Dendritic cell treated with granulocyte-macrophage colony-stimulating factor and Interleukin-4, amounts not matched to agents 40 ng/mL and 50 ng/mL, for 4 days (primary cell): ENCODE data around the gene RAB11FIP2.

Source experiments
- H3K27ac Mint-ChIP-seq: one replicate; pipeline ENCODE4 v1.8.0; 2022; ENCODE audit warnings: mild to moderate bottlenecking, mixed read lengths
- H3K27me3 Mint-ChIP-seq: one replicate; pipeline ENCODE4 v1.8.0; 2022; ENCODE audit warnings: mild to moderate bottlenecking, mixed read lengths
- H3K36me3 Mint-ChIP-seq: one replicate; pipeline ENCODE4 v1.8.0; 2022; ENCODE audit warnings: low read depth, mixed read lengths
- H3K4me1 Mint-ChIP-seq: one replicate; pipeline ENCODE4 v1.8.0; 2022; ENCODE audit warnings: low read depth, mixed read lengths
- H3K4me3 Mint-ChIP-seq: one replicate; pipeline ENCODE4 v1.8.0; 2022; ENCODE audit warnings: mild to moderate bottlenecking, moderate library complexity, mixed read lengths
- H3K9me3 Mint-ChIP-seq: one replicate; pipeline ENCODE4 v1.8.0; 2022; ENCODE audit warnings: mixed read lengths
- intact Hi-C: fragments of 100-400 bp; cut with micrococcal nuclease; formaldehyde crosslinking; loops from one replicate; pipeline ENCODE4 v1.15.0; 2022

Gene RAB11FIP2

GRCh38 chr10:118026936-118027335 lies 19.8 kb downstream of the RAB11FIP2 start:
- intact Hi-C loops: no loop called here
- H3K36me3 Mint-ChIP-seq: peaks cover 6% of the 10 kb centered on the region
- no peak overlapping the region for H3K27ac Mint-ChIP-seq
- H3K4me1 Mint-ChIP-seq: no peaks in the 10 kb centered on the region
- H3K4me3 Mint-ChIP-seq: no peak overlapping the region
- H3K27me3 Mint-ChIP-seq: no peaks in the 10 kb centered on the region
- H3K9me3 Mint-ChIP-seq: no peaks in the 10 kb centered on the region

- no peaks in the 10 kb centered on the region for H3K27me3 Mint-ChIP-seq
- intact Hi-C loops: no loop called here
- H3K9me3 Mint-ChIP-seq: no peaks in the 10 kb centered on the region
- peaks cover 13% of the 10 kb centered on the region for H3K36me3 Mint-ChIP-seq
- H3K4me3 Mint-ChIP-seq: no peak overlapping the region
- peaks cover 5% of the 10 kb centered on the region for H3K4me1 Mint-ChIP-seq
- no peak overlapping the region for H3K27ac Mint-ChIP-seq
These were observed 26.4 kb downstream of the RAB11FIP2 start for GRCh38 chr10:118020365-118020764.

GRCh38 chr10:118017850-118018249 lies 28.9 kb downstream of the RAB11FIP2 start:
- Mint-ChIP-seq H3K36me3 (peaks cover 13% of the 10 kb centered on the region), H3K4me1 (peaks cover 5% of the 10 kb centered on the region), H3K27me3 (no peaks in the 10 kb centered on the region), H3K4me3 (no peak overlapping the region), H3K27ac (no peak overlapping the region), H3K9me3 (no peaks in the 10 kb centered on the region)
- intact Hi-C loops: no loop called here

- Mint-ChIP-seq H3K27me3 (no peaks in the 10 kb centered on the region), H3K4me1 (peaks cover 5% of the 10 kb centered on the region), H3K36me3 (peaks cover 13% of the 10 kb centered on the region), H3K4me3 (no peak overlapping the region), H3K27ac (no peak overlapping the region), H3K9me3 (no peaks in the 10 kb centered on the region)
- intact Hi-C loops: no loop called here
These were observed 29.5 kb downstream of the RAB11FIP2 start for GRCh38 chr10:118017071-118017740.

GRCh38 chr10:118012952-118013525 lies 33.7 kb downstream of the RAB11FIP2 start:
- no peak overlapping the region for H3K4me3 Mint-ChIP-seq
- no peaks in the 10 kb centered on the region for H3K27me3 Mint-ChIP-seq
- peaks cover 20% of the 10 kb centered on the region for H3K36me3 Mint-ChIP-seq
- no peak overlapping the region for H3K27ac Mint-ChIP-seq
- H3K4me1 Mint-ChIP-seq: peaks cover 3% of the 10 kb centered on the region
- no peaks in the 10 kb centered on the region for H3K9me3 Mint-ChIP-seq
- intact Hi-C loops: no loop called here

- H3K4me3 Mint-ChIP-seq: no peak overlapping the region
- no peaks in the 10 kb centered on the region for H3K9me3 Mint-ChIP-seq
- H3K4me1 Mint-ChIP-seq: no peaks in the 10 kb centered on the region
- H3K36me3 Mint-ChIP-seq: peaks cover 48% of the 10 kb centered on the region
- H3K27ac Mint-ChIP-seq: no peak overlapping the region
- intact Hi-C loops: no loop called here
- H3K27me3 Mint-ChIP-seq: no peaks in the 10 kb centered on the region
These were observed 39.0 kb downstream of the RAB11FIP2 start for GRCh38 chr10:118007773-118008172.

GRCh38 chr10:118003126-118003525 lies 43.6 kb downstream of the RAB11FIP2 start:
- intact Hi-C loops: no loop called here
- H3K4me1 Mint-ChIP-seq: no peaks in the 10 kb centered on the region
- no peaks in the 10 kb centered on the region for H3K9me3 Mint-ChIP-seq
- no peaks in the 10 kb centered on the region for H3K27me3 Mint-ChIP-seq
- H3K4me3 Mint-ChIP-seq: no peak overlapping the region
- H3K27ac Mint-ChIP-seq: no peak overlapping the region
- H3K36me3 Mint-ChIP-seq: peaks cover 60% of the 10 kb centered on the region

- no peaks in the 10 kb centered on the region for H3K4me1 Mint-ChIP-seq
- no peaks in the 10 kb centered on the region for H3K27me3 Mint-ChIP-seq
- intact Hi-C loops: no loop called here
- peaks cover 56% of the 10 kb centered on the region for H3K36me3 Mint-ChIP-seq
- H3K4me3 Mint-ChIP-seq: no peak overlapping the region
- H3K27ac Mint-ChIP-seq: no peak overlapping the region
- H3K9me3 Mint-ChIP-seq: no peaks in the 10 kb centered on the region
These were observed 44.2 kb downstream of the RAB11FIP2 start for GRCh38 chr10:118002581-118002980.

- no peaks in the 10 kb centered on the region for H3K9me3 Mint-ChIP-seq
- no peak overlapping the region for H3K4me3 Mint-ChIP-seq
- H3K27ac Mint-ChIP-seq: no peak overlapping the region
- H3K36me3 Mint-ChIP-seq: peaks cover 28% of the 10 kb centered on the region
- intact Hi-C loops: no loop called here
- H3K27me3 Mint-ChIP-seq: no peaks in the 10 kb centered on the region
- no peaks in the 10 kb centered on the region for H3K4me1 Mint-ChIP-seq
These were observed 49.1 kb downstream of the RAB11FIP2 start for GRCh38 chr10:117997673-117998072.

GRCh38 chr10:117996709-117997108 lies 50.0 kb downstream of the RAB11FIP2 start:
- no peaks in the 10 kb centered on the region for H3K9me3 Mint-ChIP-seq

GRCh38 chr10:117994771-117995170 lies 52.0 kb downstream of the RAB11FIP2 start:
- H3K27me3 Mint-ChIP-seq: no peaks in the 10 kb centered on the region
- no peaks in the 10 kb centered on the region for H3K9me3 Mint-ChIP-seq
- no peak overlapping the region for H3K27ac Mint-ChIP-seq
- H3K36me3 Mint-ChIP-seq: peaks cover 9% of the 10 kb centered on the region
- no peaks in the 10 kb centered on the region for H3K4me1 Mint-ChIP-seq
- intact Hi-C loops: no loop called here
- H3K4me3 Mint-ChIP-seq: no peak overlapping the region

More at GRCh38 chr10:117996709-117997108, 50.0 kb downstream of the RAB11FIP2 start:
- Mint-ChIP-seq H3K36me3 (peaks cover 23% of the 10 kb centered on the region), H3K27ac (no peak overlapping the region), H3K27me3 (no peaks in the 10 kb centered on the region), H3K4me3 (no peak overlapping the region), H3K4me1 (no peaks in the 10 kb centered on the region)
- intact Hi-C loops: no loop called here

GRCh38 chr10:117993166-117993565 lies 53.6 kb downstream of the RAB11FIP2 start:
- H3K27ac Mint-ChIP-seq: no peak overlapping the region
- intact Hi-C loops: no loop called here

GRCh38 chr10:117991701-117992100 lies 55.0 kb downstream of the RAB11FIP2 start:
- no peaks in the 10 kb centered on the region for H3K27me3 Mint-ChIP-seq
- intact Hi-C loops: no loop called here
- no peak overlapping the region for H3K27ac Mint-ChIP-seq
- no peak overlapping the region for H3K4me3 Mint-ChIP-seq
- H3K36me3 Mint-ChIP-seq: peaks cover 4% of the 10 kb centered on the region
- no peaks in the 10 kb centered on the region for H3K4me1 Mint-ChIP-seq
- peaks cover 8% of the 10 kb centered on the region for H3K9me3 Mint-ChIP-seq

More at GRCh38 chr10:117993166-117993565, 53.6 kb downstream of the RAB11FIP2 start:
- H3K4me1 Mint-ChIP-seq: no peaks in the 10 kb centered on the region
- no peaks in the 10 kb centered on the region for H3K27me3 Mint-ChIP-seq
- H3K36me3 Mint-ChIP-seq: peaks cover 9% of the 10 kb centered on the region
- H3K4me3 Mint-ChIP-seq: no peak overlapping the region
- H3K9me3 Mint-ChIP-seq: peaks cover 2% of the 10 kb centered on the region

- H3K27me3 Mint-ChIP-seq: no peaks in the 10 kb centered on the region
- H3K4me3 Mint-ChIP-seq: no peak overlapping the region
- H3K36me3 Mint-ChIP-seq: no peaks in the 10 kb centered on the region
- intact Hi-C loops: no loop called here
- no peak overlapping the region for H3K27ac Mint-ChIP-seq
- no peaks in the 10 kb centered on the region for H3K4me1 Mint-ChIP-seq
- H3K9me3 Mint-ChIP-seq: peaks cover 13% of the 10 kb centered on the region
These were observed 56.8 kb downstream of the RAB11FIP2 start for GRCh38 chr10:117989962-117990361.

- no peak overlapping the region for H3K4me3 Mint-ChIP-seq
- no peak overlapping the region for H3K27ac Mint-ChIP-seq
- no peaks in the 10 kb centered on the region for H3K27me3 Mint-ChIP-seq
- H3K9me3 Mint-ChIP-seq: peaks cover 15% of the 10 kb centered on the region
- no peaks in the 10 kb centered on the region for H3K36me3 Mint-ChIP-seq
- H3K4me1 Mint-ChIP-seq: no peaks in the 10 kb centered on the region
- intact Hi-C loops: no loop called here
These were observed 57.9 kb downstream of the RAB11FIP2 start for GRCh38 chr10:117988814-117989213.
